Tibial nerve (tissue), 3 donors: ENCODE results near the gene KLRD1.

Experiments used
- CTCF ChIP-seq, 5 experiments: fragments of 200-600 bp in 3 of 5; fragments of 450-650 bp in 2 of 5; sonication (generic) in 3 of 5; IDR thresholded peaks; one replicate each; pipeline ENCODE4 v1.5.1; 2016 to 2019; ENCODE audit warnings: antibody characterized with exemption in 5 of 5, mild to moderate bottlenecking in 3 of 5, moderate library complexity in 2 of 5
- POLR2A ChIP-seq, 2 donors: fragments of 450-650 bp; IDR thresholded peaks; one replicate each; pipeline ENCODE4 v1.6.1; 2017; ENCODE audit warnings: antibody characterized with exemption in 2 of 2, mild to moderate bottlenecking in 2 of 2, moderate library complexity in 2 of 2

- no peak for TF ChIP-seq CTCF (IDR thresholded peaks at IDR 0.05)
- TF ChIP-seq POLR2A (IDR thresholded peaks at IDR 0.05) = no peak
Observed at GRCh38 chr12:10301103-10301502, 6.6 kb upstream of the KLRD1 start.
